ENCODE results near the gene SGPP2. TPM values are rescaled to one million over a fixed set of nuclear protein-coding genes. Genes with fewer than 3 reads are reported as not detected.

Gene SGPP2
- total RNA-seq, 4 donors from 2014 or later, result 38.7 to 61.3 (median 59.0) TPM

- intact Hi-C loops (cut with DNase I; ENCODE audit: low total_unique reads), result no loop called here
- 89 to 95% methylated on average over 1 of the region's 1 CpG for WGBS, 2 donors
- H3K4me3 ChIP-seq (ENCODE audit: low read depth, poor library complexity, severe bottlenecking), result no peak overlapping the region
- no peak for TF ChIP-seq CTCF (IDR thresholded peaks at IDR 0.05)
- no peak for TF ChIP-seq POLR2A (IDR thresholded peaks at IDR 0.05)
- no peak for DNase-seq (ENCODE audit: low spot score in 2 of 2)
Measured at GRCh38 chr2:222421626-222422025, 2.7 kb upstream of the SGPP2 start.

GRCh38 chr2:222423186-222423585 lies 1.2 kb upstream of the SGPP2 start:
- no peak for TF ChIP-seq POLR2A (IDR thresholded peaks at IDR 0.05)
- no peak for TF ChIP-seq CTCF (IDR thresholded peaks at IDR 0.05)
- intact Hi-C loops (cut with DNase I; ENCODE audit: low total_unique reads), result no loop called here
- WGBS, 2 donors, result 66 to 78% methylated on average over 3 of the region's 3 CpGs
- no peak overlapping the region for H3K4me3 ChIP-seq (ENCODE audit: low read depth, poor library complexity, severe bottlenecking)
- no peak for DNase-seq (ENCODE audit: low spot score in 2 of 2)

- no peak for DNase-seq (ENCODE audit: low spot score in 2 of 2)
- TF ChIP-seq POLR2A (IDR thresholded peaks at IDR 0.05), result no peak
- TF ChIP-seq CTCF (IDR thresholded peaks at IDR 0.05), result no peak
- intact Hi-C loops (cut with DNase I; ENCODE audit: low total_unique reads), result no loop called here
- 18 to 23% methylated on average over 23 of the region's 23 CpGs for WGBS, 2 donors
- no peak overlapping the region for H3K4me3 ChIP-seq (ENCODE audit: low read depth, poor library complexity, severe bottlenecking)
Measured at GRCh38 chr2:222423632-222424275, 589 bp upstream of the SGPP2 start.

- intact Hi-C loops (cut with DNase I; ENCODE audit: low total_unique reads), result no loop called here
- TF ChIP-seq POLR2A (IDR thresholded peaks at IDR 0.05), result no peak
- TF ChIP-seq CTCF (IDR thresholded peaks at IDR 0.05), result no peak
- no peak for DNase-seq (ENCODE audit: low spot score in 2 of 2)
- 24% methylated on average over 45 to 63 of the region's 74 CpGs for WGBS, 2 donors
- peak overlapping the region; percentile 45 for H3K4me3 ChIP-seq (ENCODE audit: low read depth, poor library complexity, severe bottlenecking)
Measured at GRCh38 chr2:222424729-222425671, 657 bp downstream of the SGPP2 start.

- no peak for DNase-seq (ENCODE audit: low spot score in 2 of 2)
- no peak for TF ChIP-seq CTCF (IDR thresholded peaks at IDR 0.05)
- TF ChIP-seq POLR2A (IDR thresholded peaks at IDR 0.05), result no peak
- WGBS, 2 donors, result 57 to 59% methylated on average over 3 of the region's 3 CpGs
- no peak overlapping the region for H3K4me3 ChIP-seq (ENCODE audit: low read depth, poor library complexity, severe bottlenecking)
- intact Hi-C loops (cut with DNase I; ENCODE audit: low total_unique reads), result no loop called here
Measured at GRCh38 chr2:222427646-222428301, 3.4 kb downstream of the SGPP2 start.
